GM06990 (cell line): ENCODE measurements around the gene CAPN1.

Experiments used
- DNase-seq: peaks from one replicate; pipeline ENCODE4 v3.0.0-alpha.2; 2011; ENCODE audit not compliant: insufficient read length; ENCODE audit errors: extremely low read depth
- H3K27me3 ChIP-seq: replicated peaks from 2 replicates; pipeline ENCODE4 v1.6.0; 2011; ENCODE audit warnings: low read length; ENCODE audit not compliant: control insufficient read depth, insufficient read depth
- H3K36me3 ChIP-seq: 2 replicates; pipeline ENCODE4 v1.5.1; 2011; ENCODE audit warnings: low read length; ENCODE audit not compliant: control insufficient read depth, insufficient read depth
- H3K4me3 ChIP-seq: replicated peaks from 2 replicates; pipeline ENCODE4 v1.5.1; 2011; ENCODE audit warnings: low read depth, mild to moderate bottlenecking, control low read depth, low read length
- CTCF ChIP-seq: IDR thresholded peaks from 2 replicates; pipeline ENCODE4 v1.5.1; 2011; ENCODE audit warnings: low read length, control low read depth, mild to moderate bottlenecking, inconsistent platforms; ENCODE audit not compliant: insufficient read depth, poor library complexity, severe bottlenecking

CAPN1 gene

GRCh38 chr11:65258988-65259387, 77.3 kb downstream of the CAPN1 start:
- no peak for TF ChIP-seq CTCF

GRCh38 chr11:65260302-65260701, 78.6 kb downstream of the CAPN1 start:
- Histone ChIP-seq H3K27me3 (no peaks in the 10 kb centered on the region), H3K36me3 (no peaks in the 10 kb centered on the region), H3K4me3 (no peak overlapping the region)
- DNase-seq, result no peak
- no peak for TF ChIP-seq CTCF

More at GRCh38 chr11:65258988-65259387, 77.3 kb downstream of the CAPN1 start:
- no peak overlapping the region for H3K4me3 ChIP-seq
- DNase-seq, result no peak
- H3K36me3 ChIP-seq, result no peaks in the 10 kb centered on the region
- H3K27me3 ChIP-seq, result no peaks in the 10 kb centered on the region

- DNase-seq, result no peak
- TF ChIP-seq CTCF, result no peak
- Histone ChIP-seq H3K36me3 (no peaks in the 10 kb centered on the region; the same call in 1 of the 2 replicates), H3K27me3 (no peaks in the 10 kb centered on the region), H3K4me3 (peak overlapping the region; percentile 91)
Observed at GRCh38 chr11:65260756-65261590, 79.2 kb downstream of the CAPN1 start.
